ENCODE results near the gene FNDC3A. TPM values are rescaled to one million over a fixed set of nuclear protein-coding genes. Genes with fewer than 3 reads are reported as not detected.
A peak's percentile ranks its signal among the peaks of the same experiment; 100 is the strongest.

FNDC3A gene
- total and polyA plus RNA-seq, 12 donors, result 11.3 to 30.3 (median 23.1) TPM

DNA sequence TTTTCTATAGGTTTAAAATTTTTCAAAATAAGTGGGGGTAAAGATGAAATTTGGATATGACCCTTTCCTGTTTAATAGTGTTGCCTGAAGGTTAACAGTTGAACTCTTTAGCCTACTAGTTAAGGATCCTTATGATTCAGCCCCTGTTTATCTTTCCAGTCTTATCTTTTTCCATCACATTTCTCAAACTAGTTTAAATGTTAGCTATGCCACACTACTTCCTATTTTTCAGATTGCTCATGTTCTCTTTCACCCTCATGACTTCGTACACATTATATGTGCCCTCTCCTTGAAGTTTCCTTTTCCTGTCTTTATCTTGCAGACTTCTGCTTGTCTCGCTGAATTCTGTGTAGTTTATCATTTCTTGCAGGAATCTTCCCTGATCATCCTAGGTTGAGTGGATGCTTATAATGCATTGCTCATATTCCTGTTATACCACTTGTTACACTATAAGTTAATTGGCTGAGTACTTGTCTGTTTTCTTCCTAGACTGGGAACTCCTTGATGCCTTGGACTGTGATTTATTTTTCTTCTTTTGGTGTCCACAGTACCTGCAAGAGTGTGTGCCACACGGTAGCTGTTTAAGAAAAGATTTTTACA, 86.7 kb downstream of the FNDC3A start:
- H3K27ac ChIP-seq, result no peak overlapping the region
- no peak overlapping the region for H3K4me3 ChIP-seq
- DNase-seq, result no peak
- H3K36me3 ChIP-seq, result peaks cover 0 to 7% (median 0%) of the 10 kb centered on the region in 9 donors
- WGBS, 2 donors, result 65 to 69% methylated on average over 3 of the region's 3 CpGs
- H3K4me1 ChIP-seq, result peaks cover 0 to 20% (median 10%) of the 10 kb centered on the region in 9 donors
- intact Hi-C loops (cut with DNase I), result no loop called here
- ATAC-seq, result no peak
- no peaks in the 10 kb centered on the region for H3K9me3 ChIP-seq
- TF ChIP-seq, protein P1, sequence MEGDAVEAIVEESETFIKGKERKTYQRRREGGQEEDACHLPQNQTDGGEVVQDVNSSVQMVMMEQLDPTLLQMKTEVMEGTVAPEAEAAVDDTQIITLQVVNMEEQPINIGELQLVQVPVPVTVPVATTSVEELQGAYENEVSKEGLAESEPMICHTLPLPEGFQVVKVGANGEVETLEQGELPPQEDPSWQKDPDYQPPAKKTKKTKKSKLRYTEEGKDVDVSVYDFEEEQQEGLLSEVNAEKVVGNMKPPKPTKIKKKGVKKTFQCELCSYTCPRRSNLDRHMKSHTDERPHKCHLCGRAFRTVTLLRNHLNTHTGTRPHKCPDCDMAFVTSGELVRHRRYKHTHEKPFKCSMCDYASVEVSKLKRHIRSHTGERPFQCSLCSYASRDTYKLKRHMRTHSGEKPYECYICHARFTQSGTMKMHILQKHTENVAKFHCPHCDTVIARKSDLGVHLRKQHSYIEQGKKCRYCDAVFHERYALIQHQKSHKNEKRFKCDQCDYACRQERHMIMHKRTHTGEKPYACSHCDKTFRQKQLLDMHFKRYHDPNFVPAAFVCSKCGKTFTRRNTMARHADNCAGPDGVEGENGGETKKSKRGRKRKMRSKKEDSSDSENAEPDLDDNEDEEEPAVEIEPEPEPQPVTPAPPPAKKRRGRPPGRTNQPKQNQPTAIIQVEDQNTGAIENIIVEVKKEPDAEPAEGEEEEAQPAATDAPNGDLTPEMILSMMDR (IDR thresholded peaks at IDR 0.05), result no peak
- H3K27me3 ChIP-seq, result no peaks in the 10 kb centered on the region

DNA sequence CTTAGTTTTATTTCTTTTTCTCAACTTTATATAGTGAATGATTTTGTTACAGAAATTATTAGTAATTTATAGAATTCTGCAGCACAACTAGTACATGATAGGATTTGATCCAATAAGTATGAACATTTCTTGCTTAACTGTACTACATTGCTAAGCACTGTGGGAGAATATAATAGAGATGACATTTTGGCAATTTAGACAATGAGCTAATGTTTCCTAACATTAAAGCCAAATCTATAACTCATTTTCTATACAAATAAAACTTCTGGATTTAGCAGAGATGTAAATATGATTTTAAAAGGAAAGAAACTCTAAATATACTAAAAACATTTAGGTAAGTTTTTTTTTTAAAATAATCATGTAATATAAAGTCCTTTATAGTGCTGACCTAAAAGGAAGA, 87.3 kb downstream of the FNDC3A start:
- Histone ChIP-seq H3K9me3 (peaks cover 0 to under 1% (median 0%) of the 10 kb centered on the region in 11 donors), H3K27ac (peak overlapping the region in 3 of 10 donors; percentile 30 to 52 (median 48)), H3K4me3 (no peak overlapping the region), H3K4me1 (peaks cover 0 to 20% (median 7%) of the 10 kb centered on the region in 9 donors), H3K36me3 (peaks cover 0 to 7% (median 0%) of the 10 kb centered on the region in 9 donors), H3K27me3 (no peaks in the 10 kb centered on the region)
- intact Hi-C loops (cut with DNase I), result no loop called here
- DNase-seq (no peak), ATAC-seq (no peak)
- TF ChIP-seq, protein P1 (IDR thresholded peaks at IDR 0.05), result no peak

DNA sequence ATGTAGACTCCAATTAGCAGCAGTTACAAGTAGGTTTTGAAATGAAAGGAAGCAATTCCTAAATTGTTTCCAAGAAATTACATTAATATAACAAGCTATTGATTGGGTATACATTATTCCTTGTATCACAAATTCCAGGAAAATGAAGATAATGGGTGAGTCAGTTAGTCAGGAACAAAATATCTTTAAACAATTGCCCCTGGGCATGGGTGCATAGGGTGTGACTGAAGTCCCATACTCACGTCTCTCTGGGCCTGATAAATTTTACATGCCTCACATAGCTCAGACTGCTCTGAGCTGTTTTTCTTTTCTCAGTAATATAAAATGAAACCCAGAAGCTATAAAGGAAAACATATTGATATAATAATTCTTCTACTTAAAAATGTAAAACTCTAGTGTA, 87.8 kb downstream of the FNDC3A start:
- DNase-seq (no peak), ATAC-seq (peak in 3 of 8 donors; percentile 46 to 73 (median 67))
- intact Hi-C loops (cut with DNase I), result no loop called here
- Histone ChIP-seq H3K27me3 (no peaks in the 10 kb centered on the region), H3K9me3 (peaks cover 0 to 5% (median 0%) of the 10 kb centered on the region in 11 donors), H3K4me3 (no peak overlapping the region), H3K36me3 (peaks cover 0 to 5% (median 0%) of the 10 kb centered on the region in 9 donors), H3K4me1 (peaks cover 0 to 20% (median 7%) of the 10 kb centered on the region in 9 donors), H3K27ac (peak overlapping the region in 5 of 10 donors; percentile 12 to 52 (median 30))
- TF ChIP-seq, protein P1 (IDR thresholded peaks at IDR 0.05), result no peak
- 33 to 76% methylated on average over 1 of the region's 1 CpG for WGBS, 2 donors

DNA sequence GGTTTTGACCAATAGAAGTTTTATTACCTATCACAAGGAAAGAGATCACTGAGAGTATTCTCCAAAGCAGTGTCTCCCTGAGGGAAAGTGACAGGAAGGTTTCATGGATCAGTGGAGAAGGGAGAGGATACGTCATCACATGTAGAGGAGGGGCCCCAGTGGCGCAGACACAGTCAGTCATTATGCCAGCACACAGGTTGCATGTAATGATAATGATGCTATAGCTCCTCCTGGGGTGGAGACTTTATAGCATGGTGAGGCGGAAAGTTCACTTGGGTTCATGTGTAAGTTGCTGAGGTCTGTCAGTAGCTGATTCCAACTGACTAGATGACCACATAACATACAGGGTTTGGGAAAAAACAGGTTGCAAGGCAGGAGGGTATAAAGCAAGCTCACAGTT, 88.8 kb downstream of the FNDC3A start:
- intact Hi-C loops (cut with DNase I), result no loop called here
- DNase-seq (no peak), ATAC-seq (no peak)
- H3K4me1 ChIP-seq, result peaks cover 0 to 20% (median 7%) of the 10 kb centered on the region in 9 donors
- H3K27me3 ChIP-seq, result no peaks in the 10 kb centered on the region
- H3K36me3 ChIP-seq, result peaks cover 0 to 9% (median 0%) of the 10 kb centered on the region in 9 donors
- TF ChIP-seq, protein P1 (IDR thresholded peaks at IDR 0.05), result no peak
- no peak overlapping the region for H3K4me3 ChIP-seq
- H3K27ac ChIP-seq, result no peak overlapping the region
- WGBS, 2 donors, result 95 to 96% methylated on average over 3 of the region's 3 CpGs
- peaks cover 0 to 8% (median 0%) of the 10 kb centered on the region in 11 donors for H3K9me3 ChIP-seq
